Measurements from ENCODE around the gene RFPL4A. TPM values are rescaled to one million over a fixed set of nuclear protein-coding genes. Genes with fewer than 3 reads are reported as not detected.
"Not testable (repeated sequence)": the region's sequence is repeated elsewhere in the genome, so short reads cannot be mapped to it uniquely, and the experiment has no call there.

Gene RFPL4A
- total RNA-seq, 4 donors from 2014 or later = not detected

DNA sequence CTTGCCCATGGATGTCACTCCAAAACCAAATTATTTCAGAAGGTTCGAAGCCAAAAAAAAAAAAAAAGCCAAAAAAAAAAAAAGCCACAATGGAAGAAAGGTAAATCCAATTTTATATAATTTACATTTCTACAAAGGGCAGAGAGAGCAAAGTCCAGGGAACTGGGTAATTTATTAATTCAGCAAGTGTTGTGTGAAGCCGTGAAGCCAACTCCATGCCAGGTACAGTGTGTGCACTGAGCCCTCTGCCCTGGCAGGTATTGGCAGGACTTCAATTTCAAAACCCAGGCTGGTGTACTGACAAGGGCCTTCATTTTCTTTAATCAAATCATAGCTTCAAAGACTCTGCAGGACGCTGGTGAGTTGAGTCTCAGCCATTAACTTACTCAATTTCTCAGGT, 5.5 kb upstream of the RFPL4A start:
- no peaks in the 10 kb centered on the region for H3K36me3 ChIP-seq
- DNase-seq = no peak
- no peak overlapping the region for H3K4me3 ChIP-seq
- intact Hi-C loops (cut with DNase I) = no loop called here
- no peak overlapping the region for H3K27ac ChIP-seq
- no peaks in the 10 kb centered on the region for H3K4me1 ChIP-seq
- TF ChIP-seq POLR2A (IDR thresholded peaks at IDR 0.05) = no peak
- TF ChIP-seq, protein P1, sequence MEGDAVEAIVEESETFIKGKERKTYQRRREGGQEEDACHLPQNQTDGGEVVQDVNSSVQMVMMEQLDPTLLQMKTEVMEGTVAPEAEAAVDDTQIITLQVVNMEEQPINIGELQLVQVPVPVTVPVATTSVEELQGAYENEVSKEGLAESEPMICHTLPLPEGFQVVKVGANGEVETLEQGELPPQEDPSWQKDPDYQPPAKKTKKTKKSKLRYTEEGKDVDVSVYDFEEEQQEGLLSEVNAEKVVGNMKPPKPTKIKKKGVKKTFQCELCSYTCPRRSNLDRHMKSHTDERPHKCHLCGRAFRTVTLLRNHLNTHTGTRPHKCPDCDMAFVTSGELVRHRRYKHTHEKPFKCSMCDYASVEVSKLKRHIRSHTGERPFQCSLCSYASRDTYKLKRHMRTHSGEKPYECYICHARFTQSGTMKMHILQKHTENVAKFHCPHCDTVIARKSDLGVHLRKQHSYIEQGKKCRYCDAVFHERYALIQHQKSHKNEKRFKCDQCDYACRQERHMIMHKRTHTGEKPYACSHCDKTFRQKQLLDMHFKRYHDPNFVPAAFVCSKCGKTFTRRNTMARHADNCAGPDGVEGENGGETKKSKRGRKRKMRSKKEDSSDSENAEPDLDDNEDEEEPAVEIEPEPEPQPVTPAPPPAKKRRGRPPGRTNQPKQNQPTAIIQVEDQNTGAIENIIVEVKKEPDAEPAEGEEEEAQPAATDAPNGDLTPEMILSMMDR (IDR thresholded peaks at IDR 0.05) = no peak
- no peaks in the 10 kb centered on the region for H3K9me3 ChIP-seq
- no peaks in the 10 kb centered on the region for H3K27me3 ChIP-seq
- 62 to 70% methylated on average over 3 of the region's 3 CpGs for whole genome bisulfite sequencing, 2 donors

GRCh38 chr19:55756808-55757207, 2.1 kb upstream of the RFPL4A start:
- intact Hi-C loops (cut with DNase I); H3K36me3 ChIP-seq; H3K27ac ChIP-seq; H3K9me3 ChIP-seq; DNase-seq; H3K4me3 ChIP-seq; H3K27me3 ChIP-seq; H3K4me1 ChIP-seq: not testable (repeated sequence)
- 54 to 75% methylated on average over 3 to 4 of the region's 4 CpGs for WGBS, 2 donors

- Histone ChIP-seq H3K27me3 (no peaks in the 10 kb centered on the region), H3K4me1 (no peaks in the 10 kb centered on the region), H3K4me3 (no peak overlapping the region), H3K27ac (no peak overlapping the region), H3K36me3 (no peaks in the 10 kb centered on the region), H3K9me3 (no peaks in the 10 kb centered on the region)
- no peak for TF ChIP-seq POLR2A (IDR thresholded peaks at IDR 0.05)
- TF ChIP-seq, protein P1 (IDR thresholded peaks at IDR 0.05) = no peak
- intact Hi-C loops (cut with DNase I) = no loop called here
- 52 to 76% methylated on average over 5 to 7 of the region's 7 CpGs for WGBS, 2 donors
- no peak for DNase-seq
Observed at GRCh38 chr19:55766466-55766865, 7.6 kb downstream of the RFPL4A start.

GRCh38 chr19:55768818-55769217, 9.9 kb downstream of the RFPL4A start, which contains the start of gene RFPL4AL1:
Gene RFPL4AL1 (plus strand): TSS chr19:55769118. CDS start chr19:55771805, 2,687 bp downstream.
- H3K27ac ChIP-seq; H3K4me3 ChIP-seq; DNase-seq; H3K36me3 ChIP-seq; H3K9me3 ChIP-seq; intact Hi-C loops (cut with DNase I); H3K27me3 ChIP-seq; H3K4me1 ChIP-seq: not testable (repeated sequence)
- 82 to 83% methylated on average over 6 of the region's 6 CpGs for WGBS, 2 donors

DNA sequence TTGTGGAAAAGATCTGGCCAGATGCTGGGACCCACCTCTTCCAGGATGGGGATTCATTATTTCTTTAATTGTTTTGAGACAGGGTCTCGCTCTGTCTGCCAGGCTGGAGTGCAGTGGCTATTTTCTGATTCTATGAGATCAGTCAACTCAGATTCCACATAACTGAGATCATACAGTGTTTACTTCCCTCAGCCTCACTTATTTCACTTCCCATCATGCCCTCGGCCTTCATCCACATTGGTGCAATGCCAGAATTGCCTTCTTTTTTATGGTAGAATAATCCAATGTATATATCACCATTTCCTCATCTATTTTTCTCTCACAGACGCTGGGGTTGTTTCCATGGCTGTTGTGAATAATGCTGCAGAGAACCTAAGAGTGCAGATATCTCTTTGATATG, 10.7 kb downstream of the RFPL4A start:
- H3K36me3 ChIP-seq; H3K27ac ChIP-seq; H3K9me3 ChIP-seq; H3K4me3 ChIP-seq; H3K27me3 ChIP-seq; DNase-seq; intact Hi-C loops (cut with DNase I); H3K4me1 ChIP-seq: not testable (repeated sequence)
- WGBS, 2 donors = 30 to 34% methylated on average over 2 to 3 of the region's 3 CpGs

DNA sequence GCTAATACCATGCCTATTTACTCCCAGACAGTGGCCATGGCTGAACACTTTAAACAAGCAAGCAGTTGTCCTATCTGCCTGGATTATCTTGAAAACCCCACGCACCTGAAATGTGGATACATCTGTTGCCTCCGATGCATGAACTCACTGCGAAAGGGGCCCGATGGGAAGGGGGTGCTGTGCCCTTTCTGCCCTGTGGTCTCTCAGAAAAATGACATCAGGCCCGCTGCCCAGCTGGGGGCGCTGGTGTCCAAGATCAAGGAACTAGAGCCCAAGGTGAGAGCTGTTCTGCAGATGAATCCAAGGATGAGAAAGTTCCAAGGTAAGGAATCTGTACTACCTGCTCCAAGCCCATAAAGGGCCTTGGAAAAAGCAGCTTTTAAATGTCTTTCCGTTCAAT, 18.6 kb downstream of the RFPL4A start:
- TF ChIP-seq, protein P1 (IDR thresholded peaks at IDR 0.05) = no peak
- TF ChIP-seq POLR2A (IDR thresholded peaks at IDR 0.05) = no peak
- Histone ChIP-seq H3K9me3 (no peaks in the 10 kb centered on the region), H3K4me3 (no peak overlapping the region), H3K36me3 (no peaks in the 10 kb centered on the region), H3K4me1 (no peaks in the 10 kb centered on the region), H3K27ac (no peak overlapping the region), H3K27me3 (peaks cover 0 to 23% (median 0%) of the 10 kb centered on the region in 4 donors)
- intact Hi-C loops (cut with DNase I) = no loop called here
- DNase-seq = no peak
- WGBS, 2 donors = 20 to 36% methylated on average over 1 to 6 of the region's 7 CpGs

DNA sequence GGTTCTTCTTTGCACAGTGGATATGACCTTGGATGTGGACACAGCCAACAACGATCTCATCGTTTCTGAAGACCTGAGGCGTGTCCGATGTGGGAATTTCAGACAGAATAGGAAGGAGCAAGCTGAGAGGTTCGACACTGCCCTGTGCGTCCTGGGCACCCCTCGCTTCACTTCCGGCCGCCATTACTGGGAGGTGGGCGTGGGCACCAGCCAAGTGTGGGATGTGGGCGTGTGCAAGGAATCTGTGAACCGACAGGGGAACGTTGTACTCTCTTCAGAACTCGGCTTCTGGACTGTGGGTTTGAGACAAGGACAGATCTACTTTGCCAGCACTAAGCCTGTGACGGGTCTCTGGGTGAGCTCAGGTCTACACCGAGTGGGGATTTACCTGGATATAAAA, 19.4 kb downstream of the RFPL4A start:
- H3K27me3 ChIP-seq = peaks cover 0 to 26% (median 0%) of the 10 kb centered on the region in 4 donors

More for the DNA sequence above, 19.4 kb downstream of the RFPL4A start:
- H3K36me3 ChIP-seq = no peaks in the 10 kb centered on the region
- no peak for DNase-seq
- no peak overlapping the region for H3K4me3 ChIP-seq
- intact Hi-C loops (cut with DNase I) = no loop called here
- H3K27ac ChIP-seq = no peak overlapping the region
- H3K4me1 ChIP-seq = no peaks in the 10 kb centered on the region
- no peaks in the 10 kb centered on the region for H3K9me3 ChIP-seq
- 76 to 79% methylated on average over 11 to 14 of the region's 16 CpGs for WGBS, 2 donors
- TF ChIP-seq, protein P1 (IDR thresholded peaks at IDR 0.05) = no peak
- TF ChIP-seq POLR2A (IDR thresholded peaks at IDR 0.05) = no peak

Data from esophagus squamous epithelium (tissue), 5 donors.